Measurements from ENCODE around the gene COL15A1. TPM values are rescaled to one million over a fixed set of nuclear protein-coding genes. Genes with fewer than 3 reads are reported as not detected.

COL15A1 gene
- total RNA-seq, 1 experiment from 2014 or later: not detected

GRCh38 chr9:99027443-99027842 lies 83.7 kb downstream of the COL15A1 start:
- Mint-ChIP-seq H3K4me1 (ENCODE audit: insufficient read depth, unreplicated experiment) (peaks cover 8% of the 10 kb centered on the region), H3K27ac (ENCODE audit: low read depth, unreplicated experiment) (no peak overlapping the region), H3K4me3 (ENCODE audit: unreplicated experiment) (no peak overlapping the region), H3K9me3 (ENCODE audit: unreplicated experiment) (no peaks in the 10 kb centered on the region), H3K36me3 (ENCODE audit: insufficient read depth, unreplicated experiment) (no peaks in the 10 kb centered on the region), H3K27me3 (ENCODE audit: insufficient read depth, unreplicated experiment) (no peaks in the 10 kb centered on the region)
- no TSS peak for BruUV-seq (replicated peaks)
- intact Hi-C loops (cut with micrococcal nuclease): no loop called here
- no peak for DNase-seq (ENCODE audit: unreplicated experiment)
- no peak for TF ChIP-seq CTCF (IDR thresholded peaks at IDR 0.05; ENCODE audit: unreplicated experiment)
- ChIA-PET CTCF (interaction anchor here (0.6 to 2.1 kb wide), 3 partner anchors 25 to 43 kb away, joined by 3 to 6 read pairs (median 4); no protein-coding TSS in a partner anchor), POLR2A (interaction anchor here (0.8 kb wide), 1 partner anchor 1932 kb away, joined by 3 read pairs; no protein-coding TSS in a partner anchor)

DNA sequence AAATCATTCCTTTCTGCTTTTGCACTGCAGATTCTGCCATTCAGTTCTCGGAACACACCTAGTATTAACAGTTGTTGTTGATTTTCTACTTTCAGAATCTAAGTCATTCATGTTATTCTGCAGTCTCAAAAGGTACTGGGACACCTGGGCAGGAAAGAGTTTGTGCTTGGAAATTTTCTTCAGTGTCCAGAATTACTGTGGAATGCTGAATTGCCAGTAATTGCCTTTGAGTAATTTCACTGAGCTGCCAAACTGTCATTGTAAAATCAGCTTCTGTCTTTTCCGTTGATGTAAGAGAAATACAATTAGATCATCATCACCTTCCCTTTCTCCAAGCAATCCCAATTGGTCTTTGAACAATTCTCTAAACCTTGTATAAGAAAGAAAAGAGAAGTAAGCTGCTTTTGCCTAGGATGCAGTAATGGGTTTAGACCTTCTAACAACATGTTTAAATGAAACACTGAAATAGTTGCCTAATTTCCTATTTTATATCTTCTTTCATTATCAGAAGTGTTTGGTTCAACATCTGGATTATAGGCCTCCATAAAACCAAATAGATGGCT lies 85.5 kb downstream of the COL15A1 start:
- no peaks in the 10 kb centered on the region for H3K36me3 Mint-ChIP-seq (ENCODE audit: insufficient read depth, unreplicated experiment)
- no TSS peak for BruUV-seq (replicated peaks)
- POLR2A ChIA-PET: no interaction called here
- H3K9me3 Mint-ChIP-seq (ENCODE audit: unreplicated experiment): no peaks in the 10 kb centered on the region
- H3K27me3 Mint-ChIP-seq (ENCODE audit: insufficient read depth, unreplicated experiment): no peaks in the 10 kb centered on the region
- TF ChIP-seq CTCF (IDR thresholded peaks at IDR 0.05; ENCODE audit: unreplicated experiment): no peak
- no peak overlapping the region for H3K4me3 Mint-ChIP-seq (ENCODE audit: unreplicated experiment)
- CTCF ChIA-PET: interaction anchor here (0.9 kb wide), 1 partner anchor 75 kb away, joined by 3 read pairs; no protein-coding TSS in a partner anchor
- no peak for DNase-seq (ENCODE audit: unreplicated experiment)
- H3K4me1 Mint-ChIP-seq (ENCODE audit: insufficient read depth, unreplicated experiment): peaks cover 8% of the 10 kb centered on the region
- intact Hi-C loops (cut with micrococcal nuclease): no loop called here
- H3K27ac Mint-ChIP-seq (ENCODE audit: low read depth, unreplicated experiment): no peak overlapping the region

GRCh38 chr9:99030092-99030511 lies 86.4 kb downstream of the COL15A1 start:
- intact Hi-C loops (cut with micrococcal nuclease): no loop called here
- DNase-seq (ENCODE audit: unreplicated experiment): peak; percentile 58
- CTCF ChIA-PET: interaction anchor here (0.7 kb wide), 1 partner anchor 32 kb away, joined by 3 read pairs; no protein-coding TSS in a partner anchor
- Mint-ChIP-seq H3K27ac (ENCODE audit: low read depth, unreplicated experiment) (no peak overlapping the region), H3K9me3 (ENCODE audit: unreplicated experiment) (no peaks in the 10 kb centered on the region), H3K36me3 (ENCODE audit: insufficient read depth, unreplicated experiment) (no peaks in the 10 kb centered on the region), H3K27me3 (ENCODE audit: insufficient read depth, unreplicated experiment) (no peaks in the 10 kb centered on the region), H3K4me1 (ENCODE audit: insufficient read depth, unreplicated experiment) (peaks cover 8% of the 10 kb centered on the region), H3K4me3 (ENCODE audit: unreplicated experiment) (no peak overlapping the region)
- no TSS peak for BruUV-seq (replicated peaks)
- POLR2A ChIA-PET: interaction anchor here (0.6 kb wide), 1 partner anchor 110 kb away, joined by 4 read pairs; no protein-coding TSS in a partner anchor
- TF ChIP-seq CTCF (IDR thresholded peaks at IDR 0.05; ENCODE audit: unreplicated experiment): no peak

GRCh38 chr9:99030610-99031109 lies 87.0 kb downstream of the COL15A1 start:
- POLR2A ChIA-PET: interaction anchor here (0.6 kb wide), 1 partner anchor 110 kb away, joined by 4 read pairs; no protein-coding TSS in a partner anchor
- H3K27ac Mint-ChIP-seq (ENCODE audit: low read depth, unreplicated experiment): no peak overlapping the region
- H3K27me3 Mint-ChIP-seq (ENCODE audit: insufficient read depth, unreplicated experiment): no peaks in the 10 kb centered on the region
- CTCF ChIA-PET: interaction anchor here (0.7 kb wide), 1 partner anchor 32 kb away, joined by 3 read pairs; no protein-coding TSS in a partner anchor
- peaks cover 8% of the 10 kb centered on the region for H3K4me1 Mint-ChIP-seq (ENCODE audit: insufficient read depth, unreplicated experiment)
- H3K9me3 Mint-ChIP-seq (ENCODE audit: unreplicated experiment): no peaks in the 10 kb centered on the region
- no peak for DNase-seq (ENCODE audit: unreplicated experiment)
- intact Hi-C loops (cut with micrococcal nuclease): no loop called here
- no peak for TF ChIP-seq CTCF (IDR thresholded peaks at IDR 0.05; ENCODE audit: unreplicated experiment)
- no peaks in the 10 kb centered on the region for H3K36me3 Mint-ChIP-seq (ENCODE audit: insufficient read depth, unreplicated experiment)
- H3K4me3 Mint-ChIP-seq (ENCODE audit: unreplicated experiment): no peak overlapping the region
- no TSS peak for BruUV-seq (replicated peaks)

Measured in MCF 10A (cell line).